GM19239 (cell line): ENCODE results near the gene ABCC5.
"Not testable (repeated sequence)": the region's sequence is repeated elsewhere in the genome, so short reads cannot be mapped to it uniquely, and the experiment has no call there.

Experiments
- DNase-seq: peaks from one replicate; pipeline ENCODE4 v3.0.0; 2011; ENCODE audit warnings: low spot score; ENCODE audit not compliant: insufficient read length
- FAIRE-seq: peaks from 2 replicates; lab custom pipeline; 2011; peaks lifted over from hg19 to GRCh38; lab: Jason Lieb, UNC

ABCC5 gene

DNA sequence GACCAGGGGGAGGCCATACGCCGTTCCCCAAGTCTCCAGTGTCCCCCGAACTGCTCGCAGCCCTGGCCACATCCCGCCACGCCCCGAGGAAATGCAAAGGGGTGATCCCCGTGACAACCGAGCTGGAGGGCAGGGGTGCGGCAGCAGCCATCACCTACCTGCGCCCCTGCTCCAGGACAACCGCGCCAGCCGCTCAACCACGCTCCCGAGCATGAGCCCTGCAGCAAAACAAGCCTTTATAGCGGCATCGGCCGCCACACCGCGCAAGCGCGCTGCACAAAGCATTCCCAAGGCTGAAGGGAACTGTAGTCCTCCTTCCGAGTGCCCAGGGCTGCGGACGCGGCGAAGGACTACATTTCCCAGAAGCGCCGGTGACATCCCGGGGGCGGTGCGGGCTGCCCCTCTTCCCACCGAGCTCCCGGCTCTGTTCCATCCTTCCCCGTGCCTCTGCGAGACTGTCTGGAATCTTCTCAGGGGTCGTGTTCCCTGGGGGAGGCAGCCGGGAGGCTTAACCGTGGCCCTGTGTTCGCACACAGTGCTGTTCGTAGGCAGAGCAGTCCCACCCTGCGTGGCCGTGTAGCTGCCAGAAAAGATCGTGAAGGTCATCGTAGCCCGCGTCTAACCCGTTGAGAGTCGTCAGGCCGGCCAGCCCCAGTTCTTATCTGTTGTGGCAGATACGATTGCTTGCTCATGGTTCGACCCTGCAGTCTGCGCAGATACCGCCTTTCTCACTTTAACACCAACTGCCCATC, at the start of gene ABCC5:
Gene ABCC5, minus strand, starts transcription at position 213 of the 752 bp plus-strand sequence. CDS start 3,492 bp downstream, outside the sequence.
- DNase-seq (peak; percentile 92), FAIRE-seq (peak; percentile 65)

DNA sequence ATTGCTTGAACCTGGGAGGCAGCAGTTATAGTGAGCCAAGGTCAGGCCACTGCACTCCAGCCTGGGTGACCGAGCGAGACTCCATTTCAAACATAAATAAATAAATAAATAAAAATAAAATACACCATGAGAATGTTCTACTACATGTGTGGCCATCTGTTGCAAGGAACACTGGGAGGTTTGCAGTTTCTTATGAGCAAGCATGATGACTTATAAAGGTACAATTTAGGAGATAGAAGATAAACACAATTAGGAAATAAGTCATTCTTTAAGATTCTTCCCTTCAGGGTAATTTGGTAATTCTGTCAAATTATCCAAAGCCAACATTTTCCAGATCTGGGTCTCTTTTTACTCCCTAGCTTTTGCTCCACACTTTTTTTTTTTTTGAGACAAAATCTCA, 48.5 kb upstream of the ABCC5 start:
- no peak for FAIRE-seq
- no peak for DNase-seq

DNA sequence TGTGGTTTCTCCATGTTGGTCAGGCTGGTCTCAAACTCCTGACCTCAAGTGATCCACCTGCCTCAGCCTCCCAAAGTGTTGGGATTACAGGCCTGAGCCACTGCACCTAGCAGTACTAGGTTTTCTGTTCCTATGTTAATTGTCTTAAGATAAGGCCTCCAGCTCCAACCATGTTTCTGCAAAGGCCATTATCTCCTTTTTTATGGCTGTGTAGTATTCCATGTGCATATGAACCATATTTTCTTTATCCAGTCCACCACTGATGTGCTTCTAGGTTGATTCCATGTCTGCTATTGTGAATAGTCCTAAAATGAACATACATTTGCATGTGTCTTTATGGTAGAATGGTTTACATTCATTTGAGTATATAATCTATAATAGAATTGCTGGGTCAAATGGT, 45.0 kb upstream of the ABCC5 start:
- FAIRE-seq = no peak

DNA sequence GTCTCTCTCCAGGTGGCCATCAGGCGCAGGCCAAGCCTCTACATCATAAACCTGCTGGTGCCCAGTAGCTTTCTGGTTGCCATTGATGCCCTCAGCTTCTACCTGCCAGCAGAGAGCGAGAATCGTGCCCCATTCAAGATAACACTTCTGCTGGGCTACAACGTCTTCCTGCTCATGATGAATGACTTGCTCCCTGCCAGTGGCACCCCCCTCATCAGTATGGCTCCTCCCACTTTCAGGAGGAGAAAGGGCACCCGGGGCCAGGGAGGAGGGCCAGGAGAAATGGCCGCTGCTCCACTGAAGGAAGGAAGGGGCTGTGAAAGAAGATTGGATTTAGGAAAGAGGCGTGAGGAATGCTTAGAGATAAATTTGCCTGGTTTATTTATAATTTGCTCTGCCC, 41.7 kb upstream of the ABCC5 start:
- DNase-seq = no peak
- FAIRE-seq = no peak

More for the DNA sequence above, 45.0 kb upstream of the ABCC5 start:
- no peak for DNase-seq

DNA sequence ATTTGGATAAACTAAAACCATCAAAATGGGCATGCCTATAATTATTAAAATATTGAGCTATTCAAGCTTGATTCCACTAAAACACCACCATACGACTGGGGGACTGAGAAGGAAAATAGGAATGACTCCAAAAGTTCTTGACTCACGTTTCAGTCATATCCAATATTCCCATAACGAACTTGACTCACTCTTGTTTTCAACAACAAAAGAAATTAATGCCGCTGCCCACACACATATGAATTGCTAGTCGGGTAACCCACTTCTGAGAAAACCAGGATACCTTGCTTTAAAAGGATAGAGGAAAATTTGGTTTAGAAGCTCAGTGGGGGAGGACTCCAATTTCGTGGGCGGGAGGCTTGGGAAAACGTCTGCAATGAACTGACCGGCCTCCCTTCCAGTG, 40.3 kb upstream of the ABCC5 start:
- DNase-seq = no peak
- FAIRE-seq = no peak

DNA sequence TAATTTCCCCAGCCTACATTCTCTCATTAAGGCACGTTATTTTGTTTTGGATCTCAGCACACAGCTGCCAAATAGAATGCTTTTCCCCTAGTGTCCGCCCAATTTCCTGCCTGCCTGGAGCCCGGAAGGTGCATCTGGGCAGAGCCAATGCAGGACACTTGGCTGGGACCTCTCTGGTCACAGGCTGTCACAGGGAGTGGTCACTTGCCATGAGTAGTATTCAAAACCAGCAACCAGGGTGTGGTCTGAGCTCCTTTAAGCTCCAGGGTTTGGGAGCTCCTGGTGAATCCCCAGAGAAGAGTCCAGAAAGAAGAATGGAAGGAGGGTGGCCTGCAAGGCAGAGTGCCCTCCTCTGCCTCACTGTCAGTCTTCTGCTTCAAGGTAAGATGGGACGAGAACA, 35.1 kb upstream of the ABCC5 start, which contains the start of gene HTR3C:
Gene HTR3C, plus strand, starts transcription at position 281 of the 400 bp plus-strand sequence. Its CDS starts 34 bp downstream, at position 315.
- FAIRE-seq (no peak), DNase-seq (no peak)

DNA sequence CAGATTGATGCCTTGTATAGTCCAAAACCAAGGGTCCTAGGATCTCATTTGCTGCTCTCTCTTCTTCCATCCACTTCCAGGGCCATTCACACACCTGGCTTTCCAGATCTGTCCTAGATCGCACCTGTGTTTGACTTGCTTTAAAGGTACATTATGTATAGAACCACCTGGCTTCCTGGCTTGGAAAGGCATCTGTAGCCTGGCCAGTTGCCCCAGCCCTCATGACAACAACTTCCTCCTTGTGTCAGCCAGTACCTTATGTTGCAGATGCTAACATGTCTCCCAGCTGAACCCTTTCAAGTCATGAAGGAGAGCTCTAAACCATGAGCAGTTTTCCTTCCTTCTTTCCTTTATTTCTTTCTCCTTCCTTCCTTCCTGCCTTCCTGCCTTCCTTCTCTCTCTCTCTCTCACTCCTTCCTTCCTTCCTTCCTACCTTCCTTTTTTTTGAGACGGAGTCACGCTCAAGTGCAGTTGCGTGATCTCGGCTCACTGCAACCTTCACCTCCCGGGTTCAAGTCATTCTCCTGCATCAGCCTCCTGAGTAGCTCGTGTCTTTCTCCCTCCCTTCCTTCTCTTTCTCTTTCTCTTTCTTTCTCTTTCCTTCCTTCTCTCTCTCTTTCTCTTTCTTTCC, 32.6 kb upstream of the ABCC5 start:
- DNase-seq = no peak
- no peak for FAIRE-seq

DNA sequence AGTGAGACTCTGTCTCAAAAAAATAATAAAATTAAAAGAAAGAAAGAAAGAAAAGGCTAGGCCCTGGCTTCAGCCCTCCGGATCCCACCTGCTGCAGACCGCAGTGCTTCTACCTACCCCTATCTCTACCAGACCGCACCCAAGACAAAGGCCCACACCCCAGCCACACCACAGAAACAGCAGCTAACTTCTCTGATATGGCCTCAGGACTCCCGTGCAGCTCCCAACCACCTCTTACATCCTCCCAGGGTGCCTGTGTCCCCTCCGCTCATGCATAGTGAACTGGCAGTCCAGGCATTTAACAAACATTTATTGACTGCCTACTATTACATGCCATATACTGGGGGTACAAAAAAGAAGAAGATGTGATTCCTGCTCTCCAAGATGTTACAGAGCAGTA, 28.3 kb upstream of the ABCC5 start:
- FAIRE-seq (no peak), DNase-seq (no peak)

DNA sequence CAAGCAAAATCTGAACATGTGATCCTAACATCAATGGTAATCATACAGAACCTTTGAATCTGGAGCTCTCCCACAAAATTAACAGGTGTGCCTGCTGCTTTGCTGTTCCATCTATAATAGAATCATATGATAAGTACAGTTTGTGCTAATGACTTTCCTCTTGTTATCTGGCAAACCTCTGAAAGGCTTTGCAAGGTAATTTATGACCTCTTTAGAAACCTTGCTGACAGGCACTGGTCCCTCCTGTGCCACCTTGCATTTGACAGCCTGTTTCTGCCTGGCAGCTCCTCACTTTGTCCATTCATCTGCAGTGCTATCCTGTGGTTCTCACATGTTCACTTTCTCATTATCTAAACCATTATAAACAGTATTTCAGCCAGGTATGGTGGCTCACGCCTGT, 24.9 kb upstream of the ABCC5 start:
- FAIRE-seq = no peak

DNA sequence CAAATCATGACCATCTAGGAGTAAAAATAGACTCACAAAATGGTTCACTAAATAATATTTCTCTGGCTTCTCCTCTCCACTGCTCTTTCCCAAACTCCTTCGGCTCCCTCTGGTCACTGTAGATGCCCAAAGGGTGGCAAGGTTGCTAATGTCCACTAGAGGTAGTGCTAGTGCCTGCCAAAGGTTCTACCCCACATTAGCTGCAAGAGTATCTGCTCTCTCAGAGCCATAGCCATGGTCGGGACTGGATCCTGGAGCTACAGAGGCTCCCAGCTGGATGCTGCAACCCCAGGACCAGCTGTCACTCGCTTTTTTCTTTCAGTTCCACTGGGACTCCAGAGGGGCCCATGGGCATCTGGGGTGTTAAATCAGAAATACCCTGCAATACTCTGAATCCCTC, 22.3 kb upstream of the ABCC5 start:
- DNase-seq = no peak
- no peak for FAIRE-seq

More for the DNA sequence above, 24.9 kb upstream of the ABCC5 start:
- no peak for DNase-seq

DNA sequence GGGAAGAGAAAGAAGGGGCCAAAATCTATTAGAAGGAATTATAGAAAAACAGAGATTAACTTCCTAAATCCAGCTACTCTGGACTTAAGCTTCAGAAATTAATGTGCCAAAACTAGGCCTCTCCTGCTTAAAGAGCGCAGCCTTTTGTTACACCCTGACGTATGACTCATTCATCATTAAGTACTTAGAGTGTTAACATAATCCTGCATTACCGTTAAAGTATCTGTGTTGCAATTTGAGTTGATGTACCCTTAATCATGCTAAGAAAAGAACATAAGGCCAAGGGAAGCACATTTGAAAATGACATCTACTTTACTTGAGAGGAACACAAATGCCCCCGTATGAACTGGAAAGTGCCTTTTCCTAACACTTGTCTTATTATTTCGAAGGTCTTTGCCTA, 21.7 kb upstream of the ABCC5 start:
- no peak for FAIRE-seq
- DNase-seq = no peak

DNA sequence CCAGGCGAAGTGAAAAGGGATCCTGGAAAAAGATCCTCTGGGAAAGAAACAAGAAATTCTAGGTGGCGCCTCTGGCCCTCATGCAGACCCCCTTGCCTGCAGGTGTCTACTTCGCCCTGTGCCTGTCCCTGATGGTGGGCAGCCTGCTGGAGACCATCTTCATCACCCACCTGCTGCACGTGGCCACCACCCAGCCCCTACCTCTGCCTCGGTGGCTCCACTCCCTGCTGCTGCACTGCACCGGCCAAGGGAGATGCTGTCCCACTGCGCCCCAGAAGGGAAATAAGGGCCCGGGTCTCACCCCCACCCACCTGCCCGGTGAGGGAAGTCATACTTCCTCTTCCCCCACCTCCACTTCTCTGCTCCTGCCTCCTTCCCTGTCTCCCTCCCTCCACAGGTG, 20.6 kb upstream of the ABCC5 start:
- not testable (repeated sequence) for FAIRE-seq, DNase-seq

DNA sequence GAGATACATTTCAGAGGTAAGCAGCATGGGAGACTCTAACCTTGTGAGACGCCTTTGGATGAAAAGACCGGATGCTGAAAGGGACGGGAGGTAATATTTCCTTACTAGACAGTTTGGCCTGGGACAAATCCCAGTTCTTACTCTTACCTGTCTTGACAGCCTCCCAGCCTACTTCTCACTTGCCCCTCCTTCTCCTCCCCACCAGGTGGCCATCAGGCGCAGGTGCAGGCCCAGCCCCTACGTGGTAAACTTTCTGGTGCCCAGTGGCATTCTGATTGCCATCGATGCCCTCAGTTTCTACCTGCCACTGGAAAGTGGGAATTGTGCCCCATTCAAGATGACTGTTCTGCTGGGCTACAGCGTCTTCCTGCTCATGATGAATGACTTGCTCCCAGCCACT, 20.1 kb upstream of the ABCC5 start:
- DNase-seq = no peak
- FAIRE-seq = no peak

DNA sequence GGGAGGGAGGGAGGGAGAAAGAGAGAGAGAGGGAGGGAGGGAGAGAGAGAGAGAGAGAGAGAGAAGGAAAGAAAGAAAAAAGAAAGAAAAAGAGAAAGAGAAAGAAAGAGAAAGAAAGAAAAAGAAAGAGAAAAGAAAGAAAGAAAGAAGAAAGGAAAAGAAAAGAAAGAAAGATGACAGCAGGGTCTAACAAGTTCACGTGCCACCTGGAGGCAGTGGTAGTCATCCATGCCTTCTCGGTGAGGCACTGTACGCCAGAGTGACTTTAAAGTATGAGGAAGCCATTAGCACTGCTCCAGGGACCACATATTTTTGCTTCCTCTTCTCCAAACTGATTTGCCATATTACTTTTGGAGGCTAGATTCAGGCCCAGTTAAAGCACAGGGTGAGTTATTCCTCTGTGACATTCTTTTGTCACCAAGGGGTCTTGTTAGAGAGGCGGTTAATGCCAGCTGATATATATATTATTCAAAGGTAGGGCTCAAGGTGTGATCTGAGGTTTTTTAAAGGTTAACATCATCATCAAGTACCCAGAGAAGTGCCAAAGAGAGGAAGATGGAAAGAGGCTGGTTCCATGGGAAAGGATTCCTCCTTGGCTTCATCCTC, 13.6 kb upstream of the ABCC5 start, which contains the start of gene HTR3D:
Gene HTR3D, plus strand, starts transcription at position 556 of the 606 bp plus-strand sequence. Its CDS starts 0 bp downstream, at position 556.
- DNase-seq (no peak), FAIRE-seq (no peak)

DNA sequence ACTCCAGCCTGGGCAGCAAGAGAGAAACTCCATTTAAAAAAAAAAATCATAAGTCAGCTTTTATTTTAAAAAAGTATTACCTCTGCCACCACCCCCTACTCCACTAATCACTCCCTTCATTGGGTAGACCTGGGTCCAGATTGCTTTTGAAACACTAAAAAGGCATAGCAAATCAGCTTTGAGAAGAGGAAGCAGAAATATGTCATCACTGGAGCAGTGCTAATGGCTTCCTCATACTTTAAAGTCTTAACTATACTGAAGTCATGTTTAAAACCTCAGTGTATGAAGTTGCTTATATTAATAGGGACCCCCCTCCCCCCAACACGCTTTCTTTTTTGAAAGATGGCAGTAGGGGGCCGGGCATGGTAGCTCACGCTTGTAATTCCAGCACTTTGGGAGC, 12.9 kb upstream of the ABCC5 start:
- FAIRE-seq (no peak), DNase-seq (no peak)

DNA sequence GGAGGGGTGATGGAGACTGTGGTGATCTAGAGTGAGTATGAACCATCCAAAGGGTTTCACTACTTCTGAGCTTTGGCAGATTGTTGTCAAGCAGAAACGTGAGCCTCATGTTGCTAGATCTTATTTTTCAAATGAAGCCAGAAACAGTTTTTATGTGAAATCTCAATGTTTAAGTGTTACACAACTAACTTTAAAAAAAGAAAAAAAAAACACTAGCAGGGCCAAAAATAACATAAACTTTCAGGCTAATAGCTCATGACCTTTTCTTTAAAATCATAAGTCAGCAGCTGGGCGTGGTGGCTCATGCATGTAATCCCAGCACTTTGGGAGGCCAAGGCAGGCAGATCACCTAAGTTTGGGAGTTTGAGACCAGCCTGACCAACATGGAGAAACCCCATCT, 11.8 kb upstream of the ABCC5 start:
- DNase-seq (no peak), FAIRE-seq (no peak)

DNA sequence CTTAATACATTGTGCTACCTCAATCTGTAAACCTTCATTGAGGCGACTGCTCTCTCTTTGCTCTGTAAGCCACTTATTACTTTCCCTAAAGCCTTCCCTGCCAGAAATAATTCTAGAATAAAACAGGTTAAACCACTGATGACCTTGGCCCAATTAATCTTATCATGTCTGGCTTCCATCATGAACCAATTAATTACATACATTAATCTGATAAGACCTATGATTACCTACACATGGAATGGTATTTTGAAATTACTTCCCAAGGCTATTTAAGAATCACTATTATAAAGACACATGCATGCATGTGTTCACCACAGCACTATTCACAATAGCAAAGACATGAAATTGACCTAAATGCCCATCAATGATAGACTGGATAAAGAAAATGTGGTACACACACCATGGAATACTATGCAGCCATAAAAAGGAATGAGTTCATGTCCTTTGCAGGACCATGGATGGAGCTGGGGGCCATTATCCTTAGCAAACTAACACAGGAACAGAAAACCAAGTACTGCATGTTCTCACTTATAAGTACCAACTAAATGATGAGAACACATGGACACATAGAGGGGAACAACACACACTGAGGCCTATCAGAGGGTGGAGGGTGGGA, 10.7 kb upstream of the ABCC5 start:
- FAIRE-seq, DNase-seq: not testable (repeated sequence)

DNA sequence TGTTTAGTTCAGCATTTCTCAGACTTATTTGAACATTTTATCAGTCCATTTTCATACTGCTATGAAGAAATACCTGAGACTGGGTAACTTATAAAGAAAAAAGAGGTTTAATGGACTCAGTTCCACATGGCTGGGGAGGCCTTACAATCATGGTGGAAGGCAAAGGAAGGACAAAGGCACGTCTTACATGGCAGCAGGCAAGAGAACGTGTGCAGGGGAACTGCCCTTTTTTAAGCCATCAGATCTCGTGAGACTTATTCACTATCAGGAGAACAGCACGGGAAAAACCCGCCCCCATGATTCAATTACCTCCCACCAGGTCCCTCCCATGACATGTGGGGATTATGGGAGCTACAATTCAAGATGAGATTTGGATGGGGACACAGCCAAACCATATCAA, 7.6 kb upstream of the ABCC5 start:
- not testable (repeated sequence) for FAIRE-seq, DNase-seq

DNA sequence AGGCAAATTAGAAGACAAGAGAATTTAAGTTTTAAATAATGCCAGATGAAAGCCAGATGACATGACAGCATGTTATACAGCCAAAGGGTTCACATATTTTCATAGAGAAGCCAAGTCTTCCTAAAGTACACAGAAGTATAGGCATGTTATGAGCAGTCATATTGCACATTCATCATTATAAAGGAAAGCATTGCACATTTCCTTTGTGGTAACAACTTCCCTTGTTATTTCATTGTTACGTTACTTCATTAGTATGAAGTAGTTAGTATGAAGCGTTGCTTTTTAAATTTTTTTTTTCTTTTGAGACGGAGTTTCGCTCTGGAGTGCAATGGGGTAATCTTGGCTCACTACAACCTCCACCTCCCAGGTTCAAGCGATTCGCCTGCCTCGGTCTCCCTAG, 4.6 kb upstream of the ABCC5 start:
- no peak for DNase-seq
- no peak for FAIRE-seq

DNA sequence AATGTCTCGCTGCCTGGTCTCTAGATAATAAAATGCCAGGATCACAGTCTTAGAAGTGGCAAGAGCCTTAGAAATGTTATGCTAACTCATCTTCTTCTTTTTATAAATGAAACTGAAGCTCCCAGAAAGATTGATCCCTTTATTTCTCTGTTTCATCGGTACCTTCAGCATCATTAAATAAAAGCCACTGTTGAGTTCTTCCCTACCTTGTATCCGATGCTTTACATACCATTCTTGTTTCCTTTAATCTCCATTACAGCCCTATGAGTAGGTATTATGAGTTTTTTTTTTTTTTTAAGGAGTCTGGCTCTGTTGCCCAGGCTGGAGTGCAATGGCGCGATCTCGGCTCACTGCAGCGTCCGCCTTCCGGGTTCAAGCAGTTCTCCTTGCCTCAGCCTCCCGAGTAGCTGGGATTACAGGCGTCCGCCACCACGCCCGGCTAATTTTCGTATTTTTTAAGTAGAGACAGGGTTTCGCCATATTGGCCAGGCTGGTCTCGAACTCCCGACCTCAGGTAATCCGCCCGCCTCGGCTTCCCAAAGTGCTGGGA, 815 bp upstream of the ABCC5 start:
- no peak for FAIRE-seq

More for the DNA sequence above, 815 bp upstream of the ABCC5 start:
- DNase-seq = no peak
